Measurements from ENCODE around the gene MAP7D2.

Gene MAP7D2

GRCh38 chrX:20038966-20039365 is 77.7 kb downstream of the MAP7D2 start:
- no peak for DNase-seq (ENCODE audit: low read depth in 2 of 2)

- no peak for DNase-seq (ENCODE audit: low read depth in 2 of 2)
Measured at GRCh38 chrX:20037186-20037585, 79.5 kb downstream of the MAP7D2 start.

DNA sequence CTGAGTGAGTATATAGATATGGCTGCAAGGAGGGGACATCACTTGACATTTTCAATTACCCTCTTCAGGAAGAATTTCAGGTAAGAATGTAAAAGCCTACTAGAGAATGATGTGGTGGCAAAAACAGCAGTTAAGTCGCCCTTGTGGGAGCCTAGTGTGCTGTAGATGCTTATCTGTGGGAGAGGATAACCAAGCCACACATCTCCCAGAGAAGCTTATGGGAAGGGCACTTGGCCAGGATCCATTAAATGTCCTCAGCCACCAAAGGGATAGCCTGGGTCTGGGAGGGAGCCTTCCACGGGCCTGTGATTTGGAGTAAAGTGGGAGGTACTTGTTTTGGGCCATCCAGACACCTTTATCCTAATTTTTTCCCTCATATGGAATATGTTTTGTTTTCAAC is 84.5 kb downstream of the MAP7D2 start:
- DNase-seq (ENCODE audit: low read depth in 2 of 2), result no peak

- DNase-seq (ENCODE audit: low read depth in 2 of 2), result no peak
Measured at GRCh38 chrX:20029728-20030127, 87.0 kb downstream of the MAP7D2 start.

DNA sequence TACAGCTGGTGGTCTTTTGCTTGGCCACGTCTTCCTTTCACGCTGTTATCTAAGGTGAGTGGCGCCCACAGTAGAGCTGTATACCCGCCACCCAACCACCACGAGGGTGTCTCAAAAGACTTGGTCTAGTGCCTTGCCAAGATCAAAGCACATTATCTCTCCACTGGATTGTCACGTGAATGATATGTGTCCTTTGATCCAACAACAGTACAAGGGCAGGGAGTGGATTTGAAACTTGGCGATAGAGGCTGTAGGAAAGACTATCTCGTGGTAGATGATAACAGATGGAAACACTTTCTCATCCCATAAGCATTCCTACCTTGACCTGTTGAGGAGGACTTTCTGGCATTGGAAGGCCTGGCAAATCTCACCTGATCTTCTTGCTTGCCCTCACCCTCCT is 88.1 kb downstream of the MAP7D2 start:
- DNase-seq (ENCODE audit: low read depth in 2 of 2), result no peak

DNA sequence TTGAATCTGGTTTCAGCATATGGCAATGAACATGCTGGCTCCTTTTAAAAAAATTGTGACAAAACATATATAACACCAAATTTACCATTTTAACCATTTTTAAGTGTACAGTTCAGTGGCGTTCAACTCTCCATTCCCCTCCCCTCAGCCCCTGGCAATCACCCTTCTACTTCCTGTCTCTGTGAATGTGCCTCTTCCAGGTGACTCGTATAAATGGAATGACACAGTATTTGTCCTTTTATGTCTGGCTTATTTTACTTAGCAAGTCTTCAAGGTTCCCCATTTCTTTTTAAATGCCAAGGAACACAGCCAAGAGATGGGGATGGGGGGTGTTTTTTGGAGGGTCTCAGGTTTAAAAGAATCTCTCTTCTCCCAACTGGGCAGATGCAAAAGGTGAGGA is 90.4 kb downstream of the MAP7D2 start:
- DNase-seq (ENCODE audit: low read depth in 2 of 2), result no peak

- DNase-seq (ENCODE audit: low read depth in 2 of 2), result no peak
Measured at GRCh38 chrX:20019672-20020365, 96.9 kb downstream of the MAP7D2 start.

DNA sequence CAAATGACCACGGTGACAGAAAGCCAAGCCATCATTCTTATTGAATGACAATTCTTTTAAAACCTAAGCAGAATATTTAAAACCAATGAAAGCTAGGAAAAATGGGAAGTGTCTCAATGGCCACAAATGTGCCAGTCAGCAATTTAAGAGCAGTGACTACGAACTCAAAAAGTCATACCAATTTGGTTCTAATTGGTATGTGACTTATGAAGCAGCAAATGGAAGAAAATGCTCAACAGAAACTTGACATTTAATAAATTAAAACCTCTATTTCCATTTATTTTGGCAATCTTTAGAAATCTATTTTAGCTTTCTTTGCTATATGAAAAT is 100.1 kb downstream of the MAP7D2 start:
- no peak for DNase-seq (ENCODE audit: low read depth in 2 of 2)

DNA sequence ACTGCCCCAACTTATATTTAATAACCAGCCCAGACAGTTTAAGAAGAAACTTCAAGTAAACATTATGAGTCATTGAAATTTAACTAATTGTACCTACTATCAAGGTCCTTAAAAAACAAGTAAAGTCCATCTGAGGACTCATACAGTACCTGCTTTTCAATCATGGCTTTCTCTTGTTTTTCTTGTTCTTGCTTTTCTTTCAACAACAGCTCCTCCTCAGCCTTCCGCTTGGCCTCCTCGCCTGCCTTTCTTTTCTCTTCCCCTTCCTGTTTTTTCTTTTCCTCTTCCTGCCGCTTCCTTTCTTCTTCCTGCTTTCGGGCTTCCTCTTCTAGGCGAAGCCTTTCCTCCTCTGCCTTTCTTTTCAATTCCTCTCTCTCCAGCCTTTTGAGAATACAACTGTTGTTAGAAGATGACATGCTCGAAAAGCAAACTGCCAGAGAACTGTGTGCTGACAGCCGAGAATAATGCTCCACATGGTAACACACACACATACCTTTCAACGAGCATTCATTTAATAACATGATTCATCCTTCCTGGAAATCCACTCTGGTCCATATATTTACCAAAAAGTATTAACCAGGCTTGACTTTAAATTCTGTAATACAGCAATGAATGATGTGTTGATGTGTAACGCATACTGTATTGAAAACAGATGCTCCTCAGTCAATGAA is 100.6 kb downstream of the MAP7D2 start:
- DNase-seq (ENCODE audit: low read depth in 2 of 2), result no peak

DNA sequence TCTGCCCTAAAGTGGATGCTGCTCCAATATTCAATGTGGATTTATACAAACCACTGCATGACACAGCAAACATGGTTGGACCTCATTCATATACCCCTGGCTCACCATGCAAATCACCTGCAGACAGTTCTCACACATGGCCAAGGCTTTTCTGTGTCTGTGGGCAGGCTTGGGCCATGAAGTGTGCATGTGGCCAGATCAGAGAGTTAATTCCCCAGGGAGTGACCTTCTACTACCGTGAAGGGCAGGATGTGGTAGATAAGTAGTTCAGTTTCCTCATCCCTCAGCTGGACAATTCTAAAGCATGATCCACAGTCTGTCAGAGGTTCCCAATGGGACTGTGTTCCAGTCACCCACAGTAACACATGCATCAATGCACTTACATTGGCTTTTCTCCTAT is 101.3 kb downstream of the MAP7D2 start:
- DNase-seq (ENCODE audit: low read depth in 2 of 2), result no peak

DNA sequence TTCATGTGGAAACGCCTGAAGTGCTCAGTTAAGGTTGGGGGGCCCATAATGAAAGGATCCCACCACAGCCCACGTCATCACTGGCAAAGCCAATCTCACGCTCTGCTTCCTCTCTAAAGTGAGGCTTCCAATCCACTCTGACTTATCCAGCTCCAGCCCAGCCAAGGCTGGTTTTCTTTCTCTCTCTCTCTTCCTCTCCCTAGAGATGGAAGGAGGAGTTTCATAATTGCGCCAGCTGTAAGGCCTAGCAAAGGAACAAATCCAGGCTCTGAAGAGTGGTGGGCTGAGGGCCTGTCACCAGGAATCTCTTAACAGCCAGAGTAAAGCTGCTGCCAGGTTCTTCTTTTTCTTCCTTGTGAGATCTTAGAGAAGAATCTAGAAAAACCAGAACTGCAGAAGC is 105.1 kb downstream of the MAP7D2 start:
- DNase-seq (ENCODE audit: low read depth in 2 of 2), result no peak

DNA sequence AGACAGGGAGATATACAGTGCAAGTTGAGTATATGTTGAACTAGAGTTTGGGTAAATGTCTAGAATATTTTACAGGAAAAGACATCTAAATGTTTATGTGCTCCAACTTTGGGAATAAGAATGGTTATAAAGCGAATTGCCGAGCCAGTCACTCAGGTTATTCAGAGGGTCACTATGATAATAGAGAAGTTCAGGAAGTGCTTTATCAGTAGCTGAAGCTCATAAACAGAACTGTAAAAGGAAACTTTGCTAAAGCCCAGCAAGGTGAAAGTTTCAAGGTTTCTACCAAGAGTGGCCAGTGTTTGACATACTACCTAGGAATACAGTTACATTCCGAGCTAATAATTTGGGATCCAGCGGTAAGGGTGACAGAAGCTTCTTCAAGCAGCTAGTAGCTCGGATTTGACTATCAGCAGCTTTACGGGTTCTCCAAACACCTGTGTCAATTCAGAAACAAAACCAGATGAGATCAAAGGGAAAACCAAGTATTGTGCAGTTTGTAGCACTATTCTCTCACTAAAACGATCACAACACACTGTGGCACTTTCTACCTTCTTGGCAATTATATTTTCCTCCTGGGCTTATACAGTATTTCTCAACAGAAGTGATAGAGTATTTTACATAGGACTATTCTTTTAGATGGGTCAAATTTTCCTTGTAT is 108.6 kb downstream of the MAP7D2 start:
- no peak for DNase-seq (ENCODE audit: low read depth in 2 of 2)

DNA sequence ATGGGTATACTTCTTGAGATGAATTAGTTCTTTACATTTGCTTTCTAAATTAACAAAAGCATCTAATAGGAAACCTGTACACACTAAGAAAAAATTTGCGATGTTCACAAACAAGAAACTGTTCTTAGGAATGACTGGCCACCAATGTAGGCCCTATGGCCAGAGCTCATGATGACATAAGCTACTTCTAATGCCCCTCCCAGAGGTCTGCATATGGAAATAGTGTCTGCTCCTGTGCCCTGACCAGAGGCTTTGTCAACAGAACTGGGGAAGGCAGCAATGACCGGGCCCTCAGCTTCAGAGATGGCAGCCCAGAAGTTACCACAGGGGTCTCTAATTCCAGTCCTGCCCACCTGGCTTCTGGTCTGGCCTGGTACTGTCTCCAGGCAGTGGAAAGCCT is 110.8 kb downstream of the MAP7D2 start:
- no peak for DNase-seq (ENCODE audit: low read depth in 2 of 2)

GRCh38 chrX:20001588-20001987 is 115.1 kb downstream of the MAP7D2 start:
- DNase-seq (ENCODE audit: low read depth in 2 of 2), result no peak

DNA sequence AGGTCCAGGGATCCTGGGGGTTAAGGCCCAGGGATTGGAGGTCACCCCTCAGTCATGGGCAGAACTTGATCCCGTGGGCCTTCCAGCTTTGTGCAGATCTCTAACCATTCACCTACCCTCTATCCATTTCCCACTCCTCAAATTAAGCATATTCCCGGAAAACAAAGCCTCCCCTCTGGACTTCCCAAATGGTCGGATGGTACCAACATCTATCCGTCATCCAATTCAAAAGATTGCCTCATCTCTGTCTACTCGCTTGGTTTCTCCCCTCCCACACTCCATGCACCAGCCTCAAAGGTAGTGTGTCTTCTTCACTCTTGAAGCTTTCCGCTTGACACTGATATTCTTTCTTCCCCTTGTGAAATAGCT is 125.4 kb downstream of the MAP7D2 start:
- no peak for DNase-seq (ENCODE audit: low read depth in 2 of 2)

- DNase-seq (ENCODE audit: low read depth in 2 of 2), result peak; percentile 82 to 83
Measured at GRCh38 chrX:19990556-19991349, 126.0 kb downstream of the MAP7D2 start, which contains the start of gene BCLAF3. Gene BCLAF3, minus strand, starts transcription at chrX:19991061. Its CDS starts 20,797 bp downstream, at chrX:19970264.

DNA sequence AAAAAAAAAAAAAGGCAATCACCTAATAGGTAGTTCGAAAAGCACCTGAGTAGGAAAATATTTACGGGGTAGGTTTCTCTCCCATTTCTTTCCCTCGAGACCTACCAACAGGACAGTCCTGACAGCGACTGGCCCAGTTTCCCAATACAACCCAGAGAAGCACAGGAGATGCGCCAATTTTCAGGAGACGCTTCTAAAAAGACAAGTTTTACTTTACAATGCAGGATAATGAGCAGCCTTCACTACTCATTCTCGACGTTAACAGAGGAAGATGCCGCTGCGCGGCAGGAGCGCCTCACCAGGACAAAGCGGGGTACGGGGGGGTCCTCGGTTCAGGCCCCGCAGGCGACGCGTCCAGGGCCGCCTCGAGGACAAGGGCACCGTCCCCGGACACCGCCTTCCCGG is 126.6 kb downstream of the MAP7D2 start:
- peak in 1 of 2 donors; percentile 2 for DNase-seq (ENCODE audit: low read depth in 2 of 2)

- DNase-seq (ENCODE audit: low read depth in 2 of 2), result no peak
Measured at GRCh38 chrX:19987856-19988255, 128.9 kb downstream of the MAP7D2 start.

DNA sequence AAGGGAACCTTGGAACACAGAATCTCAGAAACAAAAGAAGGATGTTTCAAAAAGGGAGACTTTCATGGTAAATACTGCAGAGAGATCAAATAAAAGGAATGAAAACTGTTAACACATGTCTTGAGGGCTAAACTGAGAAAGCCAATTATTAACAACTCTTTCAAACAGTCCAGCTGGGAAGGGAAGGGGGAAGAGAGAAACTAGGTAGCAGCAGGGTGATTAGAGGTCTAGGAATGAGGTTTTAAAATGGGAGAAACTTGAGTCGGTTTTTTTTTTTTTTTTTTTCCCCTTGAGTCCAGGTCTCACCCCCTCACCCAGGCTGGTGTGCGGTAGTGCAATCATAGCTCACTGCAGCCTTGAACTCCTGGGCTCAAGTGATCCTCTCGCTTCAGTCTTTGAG is 130.2 kb downstream of the MAP7D2 start:
- no peak for DNase-seq (ENCODE audit: low read depth in 2 of 2)

DNA sequence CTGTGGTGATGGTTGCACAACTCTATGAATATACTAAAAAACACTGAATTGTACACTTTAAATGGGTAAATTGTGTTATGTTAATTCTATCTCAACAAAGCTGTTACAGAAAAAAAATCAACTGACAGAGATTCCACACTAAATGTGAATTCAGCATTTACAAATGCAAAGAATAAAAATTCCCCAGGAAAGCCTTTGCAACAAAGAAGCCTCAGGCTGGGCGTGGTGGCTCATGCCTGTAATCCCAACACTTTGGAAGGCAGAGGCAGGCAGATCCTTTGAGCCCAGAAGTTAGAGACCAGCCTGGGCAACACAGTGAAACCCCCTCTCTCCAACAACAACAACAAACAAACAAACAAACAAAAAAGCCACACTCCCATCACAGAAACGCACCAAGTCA is 134.8 kb downstream of the MAP7D2 start:
- no peak for DNase-seq (ENCODE audit: low read depth in 2 of 2)

- DNase-seq (ENCODE audit: low read depth in 2 of 2), result no peak
Measured at GRCh38 chrX:19975845-19976244, 140.9 kb downstream of the MAP7D2 start.

GRCh38 chrX:19972984-19973383 is 143.7 kb downstream of the MAP7D2 start:
- no peak for DNase-seq (ENCODE audit: low read depth in 2 of 2)
